ENCODE data around the gene ZCCHC7.

GRCh38 chr9:37271679-37272078 lies 151.3 kb downstream of the ZCCHC7 start:
- TF ChIP-seq TGIF2 (CRISPR knock-in tag; IDR thresholded peaks at IDR 0.05) (no peak), TOE1 (IDR thresholded peaks at IDR 0.05; ENCODE audit: borderline replicate concordance) (no peak), TOE1 (CRISPR knock-in tag; IDR thresholded peaks at IDR 0.05; ENCODE audit: borderline replicate concordance, low read depth) (no peak), PTTG1 (tag; IDR thresholded peaks at IDR 0.05; ENCODE audit: low read depth) (no peak), HDAC6 (IDR thresholded peaks at IDR 0.05; ENCODE audit: low read depth, low read length) (no peak), STAT5B (CRISPR knock-in tag; IDR thresholded peaks at IDR 0.05) (no peak)
